Thyroid gland (tissue), 4 donors: ENCODE measurements around the gene GRIN3A. TPM values are rescaled to one million over a fixed set of nuclear protein-coding genes. Genes with fewer than 3 reads are reported as not detected.

Experiments
- DNase-seq, 2 donors: peaks; one replicate each; pipeline ENCODE4 v3.0.0-alpha.2; 2019
- H3K27ac ChIP-seq, 3 donors: fragments of 200-600 bp; sonication (generic); 1 replicate in 2 of 3; 2 replicates in 1 of 3; pipeline ENCODE4 v1.5.1; 2016 to 2019; ENCODE audit warnings: mild to moderate bottlenecking in 1 of 3, moderate library complexity in 1 of 3
- H3K27me3 ChIP-seq: fragments of 200-600 bp; sonication (generic); one replicate; pipeline ENCODE4 v1.5.1; 2019
- H3K36me3 ChIP-seq, 2 donors: fragments of 200-600 bp; sonication (generic); one replicate each; pipeline ENCODE4 v1.5.1; 2016 to 2019
- H3K4me1 ChIP-seq, 2 donors: fragments of 200-600 bp; sonication (generic); one replicate each; pipeline ENCODE4 v1.5.1; 2017 to 2019
- H3K4me3 ChIP-seq, 3 donors: fragments of 200-600 bp; sonication (generic); replicated peaks in 1 of 3; 1 replicate in 2 of 3; 2 replicates in 1 of 3; pipeline ENCODE4 v1.5.1; 2016; ENCODE audit warnings: mild to moderate bottlenecking in 1 of 3
- H3K9me3 ChIP-seq: fragments of 200-600 bp; sonication (generic); one replicate; pipeline ENCODE4 v1.5.1; 2017
- POLR2A ChIP-seq, 2 donors: fragments of 450-650 bp; IDR thresholded peaks; one replicate each; pipeline ENCODE4 v1.6.1; 2017; ENCODE audit warnings: antibody characterized with exemption in 2 of 2, mild to moderate bottlenecking in 2 of 2, moderate library complexity in 1 of 2
- WGBS, 2 donors: methylation state at CpG; one replicate each; pipeline ENCODE4 v1.1.5; 2017; 5-methylcytosine and 5-hydroxymethylcytosine counted together
- intact Hi-C: fragments of 100-400 bp; cut with DNase I; formaldehyde crosslinking; loops from one replicate; pipeline ENCODE4 v1.15.1; 2023
- total RNA-seq, 4 donors: library from RNA; depleted of rRNA; stranded (reverse); fragments of >200 nt; gene quantifications; one replicate each; pipeline ENCODE4 v1.2.3, GENCODE V29; 2016
- TF ChIP-seq, protein P1 (sequence below), 6 experiments: fragments of 200-600 bp in 3 of 6; fragments of 450-650 bp in 3 of 6; sonication (generic) in 3 of 6; IDR thresholded peaks; one replicate each; pipeline ENCODE4 v1.5.1; 2016 to 2019; ENCODE audit warnings: antibody characterized with exemption in 6 of 6, mild to moderate bottlenecking in 2 of 6, inconsistent platforms in 1 of 6, moderate library complexity in 1 of 6

The GRIN3A gene
- total RNA-seq, 4 donors from 2014 or later, result not detected

DNA sequence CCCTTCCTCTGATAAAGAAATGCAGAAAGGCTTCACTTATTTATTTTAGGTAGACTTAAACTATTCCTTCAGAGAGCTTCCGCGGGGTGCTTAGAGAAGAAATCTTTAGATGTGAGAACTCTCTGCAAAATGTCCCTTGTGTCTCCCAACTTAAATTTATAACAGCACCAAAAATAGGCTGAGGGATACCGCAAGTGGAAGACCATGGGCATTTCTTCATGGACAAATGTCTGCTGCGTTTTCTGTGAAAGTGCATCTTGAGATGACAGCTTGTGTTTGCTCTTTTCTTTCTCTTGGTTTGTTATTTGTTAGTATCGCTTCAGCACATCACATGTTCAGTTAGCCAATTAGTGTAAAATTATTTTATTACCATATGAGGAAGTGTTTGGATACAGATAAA lies 15.3 kb upstream of the GRIN3A start:
- intact Hi-C loops, result no loop called here
- Histone ChIP-seq H3K36me3 (no peaks in the 10 kb centered on the region), H3K9me3 (no peaks in the 10 kb centered on the region), H3K27ac (no peak overlapping the region), H3K27me3 (no peaks in the 10 kb centered on the region), H3K4me1 (no peaks in the 10 kb centered on the region), H3K4me3 (no peak overlapping the region)
- no peak for DNase-seq
- 81 to 86% methylated on average over 5 of the region's 5 CpGs for WGBS, 2 donors
- TF ChIP-seq, protein P1, sequence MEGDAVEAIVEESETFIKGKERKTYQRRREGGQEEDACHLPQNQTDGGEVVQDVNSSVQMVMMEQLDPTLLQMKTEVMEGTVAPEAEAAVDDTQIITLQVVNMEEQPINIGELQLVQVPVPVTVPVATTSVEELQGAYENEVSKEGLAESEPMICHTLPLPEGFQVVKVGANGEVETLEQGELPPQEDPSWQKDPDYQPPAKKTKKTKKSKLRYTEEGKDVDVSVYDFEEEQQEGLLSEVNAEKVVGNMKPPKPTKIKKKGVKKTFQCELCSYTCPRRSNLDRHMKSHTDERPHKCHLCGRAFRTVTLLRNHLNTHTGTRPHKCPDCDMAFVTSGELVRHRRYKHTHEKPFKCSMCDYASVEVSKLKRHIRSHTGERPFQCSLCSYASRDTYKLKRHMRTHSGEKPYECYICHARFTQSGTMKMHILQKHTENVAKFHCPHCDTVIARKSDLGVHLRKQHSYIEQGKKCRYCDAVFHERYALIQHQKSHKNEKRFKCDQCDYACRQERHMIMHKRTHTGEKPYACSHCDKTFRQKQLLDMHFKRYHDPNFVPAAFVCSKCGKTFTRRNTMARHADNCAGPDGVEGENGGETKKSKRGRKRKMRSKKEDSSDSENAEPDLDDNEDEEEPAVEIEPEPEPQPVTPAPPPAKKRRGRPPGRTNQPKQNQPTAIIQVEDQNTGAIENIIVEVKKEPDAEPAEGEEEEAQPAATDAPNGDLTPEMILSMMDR (IDR thresholded peaks at IDR 0.05), result no peak
- TF ChIP-seq POLR2A (IDR thresholded peaks at IDR 0.05), result no peak

DNA sequence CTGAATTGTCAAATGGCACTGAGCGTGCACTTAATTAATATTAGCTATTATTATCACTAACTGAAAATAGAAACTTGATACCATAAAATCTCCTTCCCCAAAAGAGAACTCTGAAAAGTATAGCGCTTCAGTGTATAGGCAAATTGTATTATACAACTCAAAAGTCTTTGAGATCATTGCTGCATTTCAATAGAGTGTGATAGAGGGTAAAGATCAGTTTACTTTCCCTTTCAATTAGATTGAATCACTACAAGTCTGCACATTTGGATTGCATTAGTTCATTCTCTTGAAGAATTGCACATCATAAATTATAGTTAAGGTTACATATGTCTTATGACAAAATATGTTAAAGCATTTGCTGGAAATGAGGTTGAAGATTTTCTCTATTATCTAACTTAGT lies 13.4 kb upstream of the GRIN3A start:
- Histone ChIP-seq H3K4me3 (no peak overlapping the region), H3K9me3 (no peaks in the 10 kb centered on the region), H3K36me3 (no peaks in the 10 kb centered on the region), H3K27ac (no peak overlapping the region), H3K27me3 (no peaks in the 10 kb centered on the region), H3K4me1 (no peaks in the 10 kb centered on the region)
- intact Hi-C loops, result no loop called here
- DNase-seq, result no peak
- TF ChIP-seq, protein P1 (IDR thresholded peaks at IDR 0.05), result no peak
- TF ChIP-seq POLR2A (IDR thresholded peaks at IDR 0.05), result no peak
- WGBS, 2 donors, result 90 to 93% methylated on average over 2 of the region's 2 CpGs

DNA sequence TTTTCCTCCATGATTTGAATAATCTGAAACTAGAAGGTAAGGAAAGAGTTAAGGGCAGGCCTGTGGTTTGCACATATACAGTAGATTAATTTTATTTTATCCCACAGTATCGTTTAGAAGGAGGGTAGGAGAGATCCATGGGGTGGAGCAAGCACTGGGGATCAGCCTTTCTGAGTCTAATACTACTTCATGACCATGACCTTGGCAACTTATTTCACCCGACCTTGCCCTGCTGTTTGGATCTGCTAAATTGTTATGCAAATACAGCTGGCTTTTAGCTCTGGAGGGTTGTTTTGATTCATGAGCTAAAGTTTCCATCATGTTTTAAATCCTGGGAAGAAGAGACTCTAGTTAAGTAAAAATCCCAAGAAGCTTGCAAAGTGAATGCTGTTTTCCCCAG lies 864 bp upstream of the GRIN3A start:
- H3K36me3 ChIP-seq, result no peaks in the 10 kb centered on the region
- DNase-seq, result no peak
- intact Hi-C loops, result no loop called here
- H3K4me3 ChIP-seq, result no peak overlapping the region
- H3K9me3 ChIP-seq, result no peaks in the 10 kb centered on the region
- no peak overlapping the region for H3K27ac ChIP-seq
- peaks cover 7 to 14% of the 10 kb centered on the region in 2 donors for H3K4me1 ChIP-seq
- no peak for TF ChIP-seq POLR2A (IDR thresholded peaks at IDR 0.05)
- TF ChIP-seq, protein P1 (IDR thresholded peaks at IDR 0.05), result no peak
- 9% methylated on average over 2 of the region's 2 CpGs for WGBS, 2 donors
- peaks cover 12% of the 10 kb centered on the region for H3K27me3 ChIP-seq

DNA sequence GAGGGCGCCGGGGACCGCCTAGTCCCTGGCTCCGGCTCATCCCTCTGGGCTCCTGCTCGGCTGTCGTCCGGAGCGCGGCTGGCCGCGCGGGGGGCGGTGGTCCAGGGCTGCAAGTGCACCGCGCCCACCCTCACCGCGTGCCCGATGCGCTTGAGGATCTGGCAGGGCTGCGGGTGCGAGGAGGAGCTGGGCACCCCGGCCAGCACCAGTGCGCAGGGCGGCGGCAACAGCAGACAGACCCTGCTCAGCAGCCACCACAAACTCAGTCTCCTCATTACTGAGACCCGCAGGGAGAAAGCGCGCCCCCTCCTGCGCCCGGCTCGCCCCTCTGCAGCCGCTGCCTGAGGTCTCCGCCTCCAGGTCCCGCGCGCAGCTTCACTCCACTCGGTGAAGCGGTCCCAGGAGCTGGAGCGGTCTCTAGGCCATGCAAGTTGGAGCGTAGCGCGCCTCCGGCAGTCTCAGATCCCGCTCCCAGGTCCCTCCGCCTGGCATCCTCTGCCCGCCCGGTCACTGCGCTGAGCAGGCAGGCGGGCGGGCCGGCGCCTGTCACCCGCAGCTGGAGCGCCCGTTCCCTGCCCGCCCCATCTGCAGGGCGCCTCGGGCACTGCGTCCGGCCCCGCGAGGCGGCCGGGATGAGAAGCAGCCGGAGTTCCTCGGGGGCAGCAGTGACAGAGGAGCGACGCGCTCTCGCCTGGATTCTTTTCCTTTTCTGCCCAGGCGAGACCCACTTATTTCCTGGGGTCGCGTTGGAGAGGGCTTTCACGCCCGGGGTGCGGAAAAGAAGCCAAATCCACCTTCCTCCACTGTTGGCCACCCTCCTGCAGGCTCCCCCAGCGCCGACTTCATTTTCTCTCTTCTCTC lies 512 bp downstream of the GRIN3A start:
- Histone ChIP-seq H3K4me1 (peaks cover 7 to 14% of the 10 kb centered on the region in 2 donors), H3K9me3 (no peaks in the 10 kb centered on the region), H3K36me3 (no peaks in the 10 kb centered on the region), H3K27me3 (peaks cover 12% of the 10 kb centered on the region), H3K27ac (no peak overlapping the region), H3K4me3 (peak overlapping the region in 1 of 3 donors; percentile 11)
- intact Hi-C loops, result no loop called here
- DNase-seq, result no peak
- WGBS, 2 donors, result 2 to 3% methylated on average over 14 to 19 of the region's 78 CpGs
- TF ChIP-seq, protein P1 (IDR thresholded peaks at IDR 0.05), result peak in 1 of 6 experiments; percentile 3
- no peak for TF ChIP-seq POLR2A (IDR thresholded peaks at IDR 0.05)

DNA sequence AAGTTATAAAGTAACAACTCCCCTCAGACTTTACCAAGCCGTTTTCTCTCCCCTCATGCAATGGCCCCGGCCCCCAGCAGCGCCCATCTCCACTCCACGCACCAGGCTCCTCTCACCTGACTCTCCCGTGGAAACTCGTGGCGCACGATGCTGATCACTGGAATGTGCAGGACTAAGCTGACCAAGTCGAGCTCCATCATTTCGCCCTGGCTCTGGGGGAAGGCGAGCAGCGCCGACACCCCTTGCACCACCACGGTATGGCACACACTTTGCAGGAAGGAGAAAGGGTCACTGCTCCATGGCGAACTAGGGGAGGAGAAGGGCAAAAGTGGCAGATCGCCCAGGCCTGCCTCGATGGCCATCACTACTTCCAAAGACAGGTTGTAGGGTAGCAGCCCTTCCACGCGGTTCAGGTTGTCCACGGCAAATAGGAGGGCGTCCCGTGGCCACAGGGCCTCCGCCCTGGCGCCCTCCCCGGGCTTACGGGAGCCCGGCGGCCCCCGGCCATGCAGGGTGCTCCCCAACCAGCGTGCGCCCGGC lies 1.2 kb downstream of the GRIN3A start:
- Histone ChIP-seq H3K36me3 (no peaks in the 10 kb centered on the region), H3K9me3 (no peaks in the 10 kb centered on the region), H3K4me1 (peaks cover 7 to 14% of the 10 kb centered on the region in 2 donors), H3K4me3 (no peak overlapping the region), H3K27ac (no peak overlapping the region), H3K27me3 (peaks cover 12% of the 10 kb centered on the region)
- WGBS, 2 donors, result 7 to 17% methylated on average over 14 to 29 of the region's 32 CpGs
- intact Hi-C loops, result no loop called here
- DNase-seq, result no peak
- no peak for TF ChIP-seq POLR2A (IDR thresholded peaks at IDR 0.05)
- TF ChIP-seq, protein P1 (IDR thresholded peaks at IDR 0.05), result no peak
